Raji (cell line): Measurements from ENCODE around the gene TCF7.

Experiments
- POLR2A ChIP-seq: IDR thresholded peaks from 2 replicates; pipeline ENCODE4 v1.6.1; 2011; ENCODE audit warnings: low read depth, low read length, control low read depth; ENCODE audit not compliant: insufficient read depth

Gene TCF7

GRCh38 chr5:134130239-134130945, 15.9 kb downstream of the TCF7 start:
- no peak for TF ChIP-seq POLR2A

GRCh38 chr5:134131165-134131564, 16.7 kb downstream of the TCF7 start:
- TF ChIP-seq POLR2A = no peak

GRCh38 chr5:134131578-134132350, 17.3 kb downstream of the TCF7 start:
- TF ChIP-seq POLR2A = no peak

GRCh38 chr5:134132372-134133187, 18.1 kb downstream of the TCF7 start:
- no peak for TF ChIP-seq POLR2A

GRCh38 chr5:134133188-134133994, 18.9 kb downstream of the TCF7 start:
- TF ChIP-seq POLR2A = no peak

- no peak for TF ChIP-seq POLR2A
Observed at GRCh38 chr5:134133995-134134541, 19.6 kb downstream of the TCF7 start.

GRCh38 chr5:134135091-134135655, 20.7 kb downstream of the TCF7 start:
- no peak for TF ChIP-seq POLR2A

- no peak for TF ChIP-seq POLR2A
Observed at GRCh38 chr5:134136221-134136631, 21.7 kb downstream of the TCF7 start.

- no peak for TF ChIP-seq POLR2A
Observed at GRCh38 chr5:134136771-134137170, 22.3 kb downstream of the TCF7 start.

GRCh38 chr5:134138416-134139376, 24.2 kb downstream of the TCF7 start:
- no peak for TF ChIP-seq POLR2A

- no peak for TF ChIP-seq POLR2A
Observed at GRCh38 chr5:134139377-134139851, 24.9 kb downstream of the TCF7 start.

GRCh38 chr5:134139891-134140469, 25.5 kb downstream of the TCF7 start:
- no peak for TF ChIP-seq POLR2A
